Mucosa of descending colon (tissue), 3 donors: ENCODE data around the gene AMFR. TPM values are rescaled to one million over a fixed set of nuclear protein-coding genes. Genes with fewer than 3 reads are reported as not detected.

ENCODE experiments used
- ATAC-seq: fragments of 200-7000 bp; cut with Tn5 transposase; one replicate; pipeline ENCODE4 v1.9.1; 2020; ENCODE audit warnings: mild to moderate bottlenecking, moderate library complexity
- DNase-seq, 3 donors: peaks; one replicate each; pipeline ENCODE4 v3.0.0-alpha.2; 2020
- H3K36me3 ChIP-seq: fragments of 200-600 bp; one replicate; pipeline ENCODE4 v1.8.0; 2021; ENCODE audit warnings: low read depth, mild to moderate bottlenecking
- H3K4me1 ChIP-seq: fragments of 200-600 bp; one replicate; pipeline ENCODE4 v1.8.0; 2021; ENCODE audit warnings: low read depth, mild to moderate bottlenecking
- H3K4me3 ChIP-seq: fragments of 200-600 bp; one replicate; pipeline ENCODE4 v1.8.0; 2021; ENCODE audit warnings: mild to moderate bottlenecking
- H3K9me3 ChIP-seq: fragments of 200-600 bp; one replicate; pipeline ENCODE4 v1.8.0; 2021; ENCODE audit warnings: mild to moderate bottlenecking
- CTCF ChIP-seq: fragments of 200-600 bp; IDR thresholded peaks from one replicate; pipeline ENCODE4 v1.8.0; 2022; ENCODE audit warnings: antibody characterized with exemption, mild to moderate bottlenecking
- intact Hi-C, 2 donors: fragments of 100-400 bp; cut with DNase I in 1 of 2; cut with micrococcal nuclease in 1 of 2; formaldehyde crosslinking; loops; one replicate each; pipeline versions ENCODE4 v1.11.0 to v1.11.1; 2022; cut with DNase I, micrococcal nuclease
- total RNA-seq, 3 donors: library from RNA; stranded (reverse); fragmentation: NEBNext Ultra II Directional in 2 of 3; extraction: Animal tissue kit (Norgen Biotek cat#: 25700) in 2 of 3; gene quantifications; one replicate each; pipeline versions ENCODE4 v1.2.1 to v1.2.4, GENCODE V29; 2021 to 2023
- donor health status: DM: no; HTN: no; CAD: no; lungs with moderate emphysema.
- donor health status: DM: no; HTN: no; CAD: no.
- donor health status: DM: no; HTN: yes; CAD: no.

Gene AMFR
- total RNA-seq, 3 donors from 2014 or later = 83.3 to 116 (median 102) TPM

- H3K4me1 ChIP-seq = peaks cover 12% of the 10 kb centered on the region
- intact Hi-C loops = no loop called here
- TF ChIP-seq CTCF = no peak
- no peak overlapping the region for H3K4me3 ChIP-seq
- no peak for ATAC-seq
- no peak for DNase-seq
- H3K36me3 ChIP-seq = no peaks in the 10 kb centered on the region
- no peaks in the 10 kb centered on the region for H3K9me3 ChIP-seq
These were observed 13.7 kb downstream of the AMFR start for GRCh38 chr16:56411624-56412023.

GRCh38 chr16:56411123-56411522 lies 14.2 kb downstream of the AMFR start:
- Histone ChIP-seq H3K36me3 (no peaks in the 10 kb centered on the region), H3K9me3 (no peaks in the 10 kb centered on the region), H3K4me3 (no peak overlapping the region), H3K4me1 (peaks cover 12% of the 10 kb centered on the region)
- intact Hi-C loops = no loop called here
- ATAC-seq (no peak), DNase-seq (no peak)
- TF ChIP-seq CTCF = no peak

- DNase-seq = no peak
- no peak for TF ChIP-seq CTCF
- H3K36me3 ChIP-seq = no peaks in the 10 kb centered on the region
- H3K4me1 ChIP-seq = peaks cover 12% of the 10 kb centered on the region
- intact Hi-C loops = no loop called here
- H3K9me3 ChIP-seq = no peaks in the 10 kb centered on the region
- H3K4me3 ChIP-seq = no peak overlapping the region
- ATAC-seq = peak; percentile 49
These were observed 16.1 kb downstream of the AMFR start for GRCh38 chr16:56409195-56409594.

GRCh38 chr16:56408379-56409098 lies 16.8 kb downstream of the AMFR start:
- DNase-seq (peak in 1 of 3 donors; percentile 51), ATAC-seq (peak; percentile 99)
- Histone ChIP-seq H3K36me3 (no peaks in the 10 kb centered on the region), H3K9me3 (no peaks in the 10 kb centered on the region), H3K4me1 (peaks cover 12% of the 10 kb centered on the region), H3K4me3 (no peak overlapping the region)
- TF ChIP-seq CTCF = no peak
- intact Hi-C loops = no loop called here

- DNase-seq (no peak), ATAC-seq (no peak)
- Histone ChIP-seq H3K36me3 (peaks cover 8% of the 10 kb centered on the region), H3K4me1 (peaks cover 12% of the 10 kb centered on the region), H3K4me3 (no peak overlapping the region), H3K9me3 (no peaks in the 10 kb centered on the region)
- intact Hi-C loops = no loop called here
- no peak for TF ChIP-seq CTCF
These were observed 19.2 kb downstream of the AMFR start for GRCh38 chr16:56405977-56406672.
